Testis (tissue), 3 donors: ENCODE measurements around the gene SERGEF. TPM values are rescaled to one million over a fixed set of nuclear protein-coding genes. Genes with fewer than 3 reads are reported as not detected.

ENCODE experiments used
- DNase-seq: peaks from one replicate; pipeline ENCODE4 v3.0.0-alpha.2; 2019
- H3K27ac ChIP-seq, 2 donors: fragments of 200-600 bp; sonication (generic); one replicate each; pipeline ENCODE4 v1.5.1; 2019
- H3K27me3 ChIP-seq: fragments of 200-600 bp; sonication (generic); one replicate; pipeline ENCODE4 v1.5.1; 2019
- H3K36me3 ChIP-seq: fragments of 200-600 bp; sonication (generic); one replicate; pipeline ENCODE4 v1.5.1; 2017; ENCODE audit warnings: low read depth; ENCODE audit errors: missing control alignments
- H3K4me1 ChIP-seq: fragments of 200-600 bp; sonication (generic); one replicate; pipeline ENCODE4 v1.5.1; 2019
- H3K4me3 ChIP-seq, 2 donors: fragments of 200-600 bp; sonication (generic); one replicate each; pipeline ENCODE4 v1.5.1; 2017 to 2019
- H3K9me3 ChIP-seq: fragments of 200-600 bp; sonication (generic); one replicate; pipeline ENCODE4 v1.5.1; 2017
- POLR2A ChIP-seq: fragments of 450-650 bp; IDR thresholded peaks from one replicate; pipeline ENCODE4 v1.6.1; 2017; ENCODE audit warnings: antibody characterized with exemption, mild to moderate bottlenecking, moderate library complexity
- WGBS, 2 donors: methylation state at CpG; one replicate each; pipeline ENCODE4 v1.1.5; 2018; 5-methylcytosine and 5-hydroxymethylcytosine counted together
- intact Hi-C: fragments of 100-400 bp; cut with DNase I; formaldehyde crosslinking; loops from one replicate; pipeline ENCODE4 v1.15.1; 2023; ENCODE audit warnings: low total_unique reads
- polyA plus RNA-seq: library from polyadenylated mRNA; stranded (reverse); fragments of 350-450 nt; fragmentation: Illumina TruSeq; extraction: RNeasy Lipid Tissue Mini Kit (QIAGEN cat#74804); gene quantifications from one replicate; pipeline ENCODE4 v1.2.3, GENCODE V29; 2014; ENCODE audit warnings: low read depth, low replicate concordance; ENCODE audit not compliant: insufficient read depth
- total RNA-seq, 2 donors: library from RNA; depleted of rRNA; stranded (reverse); fragments of >200 nt; gene quantifications; one replicate each; pipeline ENCODE4 v1.2.3, GENCODE V29; 2016
- TF ChIP-seq, protein P1 (sequence below), 3 experiments: fragments of 450-650 bp in 2 of 3; fragments of 200-600 bp in 1 of 3; sonication (generic) in 1 of 3; IDR thresholded peaks; one replicate each; pipeline ENCODE4 v1.5.1; 2016 to 2019; ENCODE audit warnings: antibody characterized with exemption in 3 of 3, mild to moderate bottlenecking in 2 of 3, moderate library complexity in 1 of 3

SERGEF gene
- total and polyA plus RNA-seq, 3 donors from 2014 or later = 12.5 to 37.5 (median 23.1) TPM

DNA sequence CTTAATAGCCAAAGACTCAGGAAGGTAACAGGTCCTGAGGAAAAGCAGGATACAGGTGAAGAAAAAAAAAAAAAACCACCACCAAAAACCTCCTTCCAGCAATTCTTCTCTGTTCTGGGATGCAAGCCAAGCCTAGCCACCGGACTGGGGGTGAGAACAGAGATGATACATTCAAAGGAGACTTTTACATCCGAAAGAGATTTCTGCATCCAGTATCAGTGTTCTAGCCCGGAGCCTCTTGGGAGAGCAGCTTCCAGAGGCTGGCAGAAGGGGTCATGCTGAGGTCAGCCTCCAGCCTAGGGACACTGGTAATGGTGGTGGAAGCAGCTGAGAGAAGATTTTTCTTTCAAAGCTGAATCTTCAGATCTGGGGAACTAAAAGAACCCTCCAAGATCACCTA lies 202.1 kb downstream of the SERGEF start:
- intact Hi-C loops = no loop called here
- H3K4me1 ChIP-seq = peaks cover 7% of the 10 kb centered on the region

DNA sequence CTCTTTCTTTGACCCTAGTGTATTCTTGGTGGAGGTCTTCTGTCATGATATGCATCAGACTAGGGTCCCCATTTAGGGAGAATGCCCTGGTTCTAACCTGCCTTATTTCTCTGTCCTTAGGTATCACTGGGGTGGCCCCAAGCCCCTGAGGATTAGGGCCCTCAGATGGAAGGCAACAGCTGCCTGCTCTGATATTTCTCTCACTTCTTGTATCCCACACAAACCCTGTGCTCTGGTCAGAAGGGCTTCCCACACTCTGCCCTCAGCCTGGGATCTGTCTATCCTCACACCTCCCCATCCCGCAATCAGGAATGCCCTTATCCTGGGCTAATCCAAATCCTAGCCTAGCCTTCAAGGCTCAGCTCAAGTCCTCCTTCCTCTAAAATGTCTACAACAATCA lies 202.8 kb downstream of the SERGEF start:
- Histone ChIP-seq H3K27me3 (no peaks in the 10 kb centered on the region), H3K36me3 (no peaks in the 10 kb centered on the region), H3K9me3 (no peaks in the 10 kb centered on the region), H3K4me3 (no peak overlapping the region), H3K27ac (no peak overlapping the region), H3K4me1 (peaks cover 7% of the 10 kb centered on the region)
- TF ChIP-seq, protein P1, sequence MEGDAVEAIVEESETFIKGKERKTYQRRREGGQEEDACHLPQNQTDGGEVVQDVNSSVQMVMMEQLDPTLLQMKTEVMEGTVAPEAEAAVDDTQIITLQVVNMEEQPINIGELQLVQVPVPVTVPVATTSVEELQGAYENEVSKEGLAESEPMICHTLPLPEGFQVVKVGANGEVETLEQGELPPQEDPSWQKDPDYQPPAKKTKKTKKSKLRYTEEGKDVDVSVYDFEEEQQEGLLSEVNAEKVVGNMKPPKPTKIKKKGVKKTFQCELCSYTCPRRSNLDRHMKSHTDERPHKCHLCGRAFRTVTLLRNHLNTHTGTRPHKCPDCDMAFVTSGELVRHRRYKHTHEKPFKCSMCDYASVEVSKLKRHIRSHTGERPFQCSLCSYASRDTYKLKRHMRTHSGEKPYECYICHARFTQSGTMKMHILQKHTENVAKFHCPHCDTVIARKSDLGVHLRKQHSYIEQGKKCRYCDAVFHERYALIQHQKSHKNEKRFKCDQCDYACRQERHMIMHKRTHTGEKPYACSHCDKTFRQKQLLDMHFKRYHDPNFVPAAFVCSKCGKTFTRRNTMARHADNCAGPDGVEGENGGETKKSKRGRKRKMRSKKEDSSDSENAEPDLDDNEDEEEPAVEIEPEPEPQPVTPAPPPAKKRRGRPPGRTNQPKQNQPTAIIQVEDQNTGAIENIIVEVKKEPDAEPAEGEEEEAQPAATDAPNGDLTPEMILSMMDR (IDR thresholded peaks at IDR 0.05) = no peak
- TF ChIP-seq POLR2A = no peak
- intact Hi-C loops = no loop called here
- no peak for DNase-seq
- 86 to 92% methylated on average over 1 of the region's 1 CpG for WGBS, 2 donors

More for the DNA sequence above, 202.1 kb downstream of the SERGEF start:
- H3K4me3 ChIP-seq = no peak overlapping the region
- peak; percentile 89 for DNase-seq
- no peak overlapping the region for H3K27ac ChIP-seq
- TF ChIP-seq, protein P1 (IDR thresholded peaks at IDR 0.05) = no peak
- TF ChIP-seq POLR2A = no peak
- 45 to 47% methylated on average over 3 of the region's 3 CpGs for WGBS, 2 donors
- H3K27me3 ChIP-seq = no peaks in the 10 kb centered on the region
- no peaks in the 10 kb centered on the region for H3K36me3 ChIP-seq
- H3K9me3 ChIP-seq = no peaks in the 10 kb centered on the region

GRCh38 chr11:17807034-17807433 lies 205.8 kb downstream of the SERGEF start:
- H3K27ac ChIP-seq = no peak overlapping the region
- no peak for DNase-seq
- H3K36me3 ChIP-seq = no peaks in the 10 kb centered on the region
- TF ChIP-seq, protein P1 (IDR thresholded peaks at IDR 0.05) = no peak
- no peak for TF ChIP-seq POLR2A
- H3K4me1 ChIP-seq = peaks cover 7% of the 10 kb centered on the region
- 92 to 99% methylated on average over 2 to 4 of the region's 4 CpGs for WGBS, 2 donors
- H3K9me3 ChIP-seq = no peaks in the 10 kb centered on the region
- no peaks in the 10 kb centered on the region for H3K27me3 ChIP-seq
- intact Hi-C loops = no loop called here
- H3K4me3 ChIP-seq = no peak overlapping the region

- H3K4me3 ChIP-seq = no peak overlapping the region
- no peaks in the 10 kb centered on the region for H3K27me3 ChIP-seq
- TF ChIP-seq, protein P1 (IDR thresholded peaks at IDR 0.05) = no peak
- no peak for TF ChIP-seq POLR2A
- 84 to 89% methylated on average over 1 of the region's 1 CpG for WGBS, 2 donors
- H3K36me3 ChIP-seq = no peaks in the 10 kb centered on the region
- peaks cover 3% of the 10 kb centered on the region for H3K4me1 ChIP-seq
- H3K27ac ChIP-seq = no peak overlapping the region
- intact Hi-C loops = no loop called here
- H3K9me3 ChIP-seq = no peaks in the 10 kb centered on the region
- no peak for DNase-seq
Observed at GRCh38 chr11:17805873-17806272, 207.0 kb downstream of the SERGEF start.

- H3K36me3 ChIP-seq = no peaks in the 10 kb centered on the region
- no peaks in the 10 kb centered on the region for H3K4me1 ChIP-seq
- H3K27me3 ChIP-seq = no peaks in the 10 kb centered on the region
- no peak for DNase-seq
- no peaks in the 10 kb centered on the region for H3K9me3 ChIP-seq
- intact Hi-C loops = no loop called here
- no peak for TF ChIP-seq POLR2A
- TF ChIP-seq, protein P1 (IDR thresholded peaks at IDR 0.05) = no peak
- 95 to 96% methylated on average over 4 of the region's 4 CpGs for WGBS, 2 donors
- no peak overlapping the region for H3K27ac ChIP-seq
- H3K4me3 ChIP-seq = no peak overlapping the region
Observed at GRCh38 chr11:17805043-17805442, 207.8 kb downstream of the SERGEF start.
